ENCODE data around the gene NLGN1. TPM values are rescaled to one million over a fixed set of nuclear protein-coding genes. Genes with fewer than 3 reads are reported as not detected.
"Not testable (repeated sequence)": the region's sequence is repeated elsewhere in the genome, so short reads cannot be mapped to it uniquely, and the experiment has no call there.

The NLGN1 gene
- total RNA-seq, 1 experiment from 2014 or later: 0.85 TPM

GRCh38 chr3:173440514-173440913, 43.0 kb downstream of the NLGN1 start:
- TF ChIP-seq POLR2AphosphoS5 (IDR thresholded peaks at IDR 0.05; ENCODE audit: low read depth, low read length) (no peak), CTCF (IDR thresholded peaks at IDR 0.05) (no peak), SIN3A (IDR thresholded peaks at IDR 0.05; ENCODE audit: borderline replicate concordance, insufficient read depth, low read depth, low read length) (no peak), TCF7L2 (IDR thresholded peaks at IDR 0.05; ENCODE audit: low read depth, low read length) (no peak), REST (IDR thresholded peaks at IDR 0.05; ENCODE audit: insufficient read depth in 1 of 2, low read depth in 2 of 2, low read length in 1 of 2) (no peak)
- in situ Hi-C loops (cut with HindIII; ENCODE audit: low pct_unique_long_range_greater_than_20kb, low sequenced_read_pairs) (no loop called here), intact Hi-C loops (cut with micrococcal nuclease; ENCODE audit: unreplicated experiment) (no loop called here)
- Histone ChIP-seq H3K27me3 (ENCODE audit: control insufficient read depth, insufficient read depth, low read length) (no peaks in the 10 kb centered on the region), H3K9me3 (ENCODE audit: control insufficient read depth, insufficient read depth, low read depth, low read length) (no peaks in the 10 kb centered on the region), H3K27ac (ENCODE audit: low read length) (no peak overlapping the region), H3K36me3 (ENCODE audit: control insufficient read depth, insufficient read depth, low read length) (no peaks in the 10 kb centered on the region), H3K4me1 (ENCODE audit: control insufficient read depth, insufficient read depth, low read length) (no peaks in the 10 kb centered on the region), H3K4me3 (ENCODE audit: low read depth in 2 of 2, low read length in 2 of 2) (no peak overlapping the region)
- BruUV-seq (replicated peaks): no TSS peak
- CTCF ChIA-PET: no interaction called here
- ATAC-seq: no peak
- POLR2A ChIA-PET: no interaction called here
- DNase-seq (ENCODE audit: low read depth, low spot score): no peak

GRCh38 chr3:173451561-173451960, 54.0 kb downstream of the NLGN1 start:
- H3K4me3 ChIP-seq (ENCODE audit: low read depth in 2 of 2, low read length in 2 of 2); H3K27me3 ChIP-seq (ENCODE audit: control insufficient read depth, insufficient read depth, low read length); H3K9me3 ChIP-seq (ENCODE audit: control insufficient read depth, insufficient read depth, low read depth, low read length); H3K4me1 ChIP-seq (ENCODE audit: control insufficient read depth, insufficient read depth, low read length); intact Hi-C loops (cut with micrococcal nuclease; ENCODE audit: unreplicated experiment); POLR2A ChIA-PET; in situ Hi-C loops (cut with HindIII; ENCODE audit: low pct_unique_long_range_greater_than_20kb, low sequenced_read_pairs); CTCF ChIA-PET; H3K36me3 ChIP-seq (ENCODE audit: control insufficient read depth, insufficient read depth, low read length); BruUV-seq (replicated peaks); DNase-seq (ENCODE audit: low read depth, low spot score); ATAC-seq; H3K27ac ChIP-seq (ENCODE audit: low read length): not testable (repeated sequence)

GRCh38 chr3:173463250-173463649, 65.7 kb downstream of the NLGN1 start:
- POLR2A ChIA-PET: no interaction called here
- no peak overlapping the region for H3K4me3 ChIP-seq (ENCODE audit: low read depth in 2 of 2, low read length in 2 of 2)

More at GRCh38 chr3:173463250-173463649, 65.7 kb downstream of the NLGN1 start:
- DNase-seq (ENCODE audit: low read depth, low spot score): no peak
- H3K27me3 ChIP-seq (ENCODE audit: control insufficient read depth, insufficient read depth, low read length): no peaks in the 10 kb centered on the region
- H3K27ac ChIP-seq (ENCODE audit: low read length): no peak overlapping the region
- no peaks in the 10 kb centered on the region for H3K9me3 ChIP-seq (ENCODE audit: control insufficient read depth, insufficient read depth, low read depth, low read length)
- TF ChIP-seq TCF7L2 (IDR thresholded peaks at IDR 0.05; ENCODE audit: low read depth, low read length): no peak
- TF ChIP-seq REST (IDR thresholded peaks at IDR 0.05; ENCODE audit: insufficient read depth in 1 of 2, low read depth in 2 of 2, low read length in 1 of 2): no peak
- no peak for TF ChIP-seq SIN3A (IDR thresholded peaks at IDR 0.05; ENCODE audit: borderline replicate concordance, insufficient read depth, low read depth, low read length)
- no peak for TF ChIP-seq POLR2AphosphoS5 (IDR thresholded peaks at IDR 0.05; ENCODE audit: low read depth, low read length)
- no peak for TF ChIP-seq CTCF (IDR thresholded peaks at IDR 0.05)
- no peaks in the 10 kb centered on the region; the same call in 1 of the 2 replicates for H3K36me3 ChIP-seq (ENCODE audit: control insufficient read depth, insufficient read depth, low read length)
- BruUV-seq (replicated peaks): no TSS peak
- no peak for ATAC-seq
- no peaks in the 10 kb centered on the region for H3K4me1 ChIP-seq (ENCODE audit: control insufficient read depth, insufficient read depth, low read length)
- intact Hi-C loops (cut with micrococcal nuclease; ENCODE audit: unreplicated experiment) (no loop called here), in situ Hi-C loops (cut with HindIII; ENCODE audit: low pct_unique_long_range_greater_than_20kb, low sequenced_read_pairs) (no loop called here)
- CTCF ChIA-PET: no interaction called here

All from Panc1 (cell line).